ENCODE measurements around the gene BTLA.
"Not testable (repeated sequence)": the region's sequence is repeated elsewhere in the genome, so short reads cannot be mapped to it uniquely, and the experiment has no call there.

BTLA gene, protein sequence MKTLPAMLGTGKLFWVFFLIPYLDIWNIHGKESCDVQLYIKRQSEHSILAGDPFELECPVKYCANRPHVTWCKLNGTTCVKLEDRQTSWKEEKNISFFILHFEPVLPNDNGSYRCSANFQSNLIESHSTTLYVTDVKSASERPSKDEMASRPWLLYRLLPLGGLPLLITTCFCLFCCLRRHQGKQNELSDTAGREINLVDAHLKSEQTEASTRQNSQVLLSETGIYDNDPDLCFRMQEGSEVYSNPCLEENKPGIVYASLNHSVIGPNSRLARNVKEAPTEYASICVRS

DNA sequence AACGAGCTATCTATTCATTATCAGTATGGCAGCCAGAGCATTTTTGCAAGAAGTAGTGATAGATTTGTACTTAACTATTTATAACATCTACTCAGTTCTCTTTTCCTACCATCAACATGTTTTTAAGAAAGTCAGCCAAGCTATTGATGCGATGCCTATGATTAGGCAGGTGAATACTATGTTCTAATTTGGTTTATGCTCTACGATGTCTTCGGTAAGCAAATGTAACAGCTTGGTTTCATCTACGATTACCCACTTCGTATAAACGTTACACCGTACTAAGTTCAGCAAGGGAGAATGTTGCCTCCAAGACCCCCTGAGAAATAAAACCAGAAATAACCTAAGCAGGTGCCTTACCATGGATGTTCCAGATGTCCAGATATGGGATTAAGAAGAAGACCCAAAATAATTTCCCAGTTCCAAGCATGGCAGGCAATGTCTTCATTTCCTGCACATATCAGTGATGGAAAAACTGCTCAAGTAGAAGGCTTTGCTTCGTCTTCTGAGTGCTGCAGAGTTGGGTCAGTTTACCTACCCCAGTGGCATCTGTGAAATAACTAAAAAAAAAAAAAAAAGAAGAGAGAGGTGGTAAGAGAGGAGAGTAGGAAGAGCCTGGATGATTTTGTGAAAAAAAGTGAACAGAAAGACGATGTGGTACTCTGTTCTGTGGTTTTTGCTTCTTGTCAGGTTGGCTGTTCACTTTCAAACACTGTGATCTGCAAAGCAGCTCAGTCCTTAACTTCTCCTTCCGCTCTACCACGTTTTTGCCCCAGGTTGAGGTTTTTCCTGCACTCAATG, at the start of gene BTLA:
TSS of gene BTLA (minus strand) at position 559 of the 798 bp plus-strand sequence. CDS start at position 445, 114 bp downstream.
- DNase-seq (ENCODE audit: low spot score): peak; percentile 52

DNA sequence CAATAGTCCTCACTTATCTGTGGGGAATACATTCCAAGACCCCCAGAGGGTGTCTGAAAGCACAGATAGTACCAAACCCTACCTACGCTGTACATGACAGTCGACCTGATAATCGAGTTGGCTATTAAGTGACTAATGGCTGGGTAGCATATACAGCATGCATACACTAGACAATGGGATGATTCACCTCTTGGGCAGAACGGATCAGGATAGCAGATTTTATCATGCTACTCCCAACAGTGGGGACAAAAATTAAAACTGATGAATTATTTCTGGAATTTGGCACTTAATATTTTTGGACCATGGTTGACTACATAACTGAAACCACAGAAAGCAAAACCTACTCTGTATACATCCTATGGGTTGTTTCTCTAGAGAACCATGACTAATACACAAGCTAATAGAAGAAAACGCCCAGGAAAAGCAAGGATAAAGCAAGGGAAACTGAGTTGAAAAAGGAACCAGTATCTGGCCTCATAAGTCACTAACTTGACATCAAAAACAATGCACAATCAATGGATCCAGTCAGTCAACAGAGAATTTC, 47.0 kb upstream of the BTLA start:
- DNase-seq (ENCODE audit: low spot score): no peak

DNA sequence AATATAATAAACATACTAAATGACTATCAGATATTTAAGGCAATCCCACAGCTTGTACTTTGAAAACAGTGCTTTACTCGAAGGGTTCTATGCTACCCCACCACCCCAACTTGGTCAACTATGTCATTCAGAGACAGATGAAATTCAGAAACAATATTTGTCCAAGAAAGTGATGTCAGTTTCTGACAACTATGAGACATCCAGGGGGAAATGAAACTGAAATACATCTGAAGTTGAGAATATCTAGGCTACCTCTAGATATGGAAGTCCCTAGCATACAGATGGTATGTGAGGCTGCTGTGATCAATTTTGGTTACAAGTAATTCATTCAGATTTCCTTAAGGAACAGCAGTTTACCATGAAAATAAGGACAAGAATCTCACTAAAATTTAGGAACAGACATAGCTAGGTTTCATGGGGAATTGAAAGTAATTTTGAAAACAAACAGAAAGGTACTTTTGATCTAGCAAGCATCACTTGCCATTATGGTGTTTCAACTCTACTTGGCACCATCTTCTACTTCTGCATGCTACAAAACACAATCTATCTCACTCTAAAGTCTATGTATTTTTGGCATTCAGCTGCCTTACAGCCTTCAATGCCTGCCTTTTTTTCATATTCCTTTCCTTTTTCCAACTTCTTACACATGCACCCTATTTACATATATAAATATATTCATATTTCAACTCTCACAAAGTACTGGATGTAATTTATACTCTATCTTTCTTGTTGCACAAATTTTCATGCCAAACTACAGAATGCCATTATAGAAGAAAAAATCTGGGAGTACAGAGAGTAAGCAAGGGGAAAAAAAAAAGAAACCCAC, 40.8 kb upstream of the BTLA start:
- DNase-seq (ENCODE audit: low spot score): no peak

DNA sequence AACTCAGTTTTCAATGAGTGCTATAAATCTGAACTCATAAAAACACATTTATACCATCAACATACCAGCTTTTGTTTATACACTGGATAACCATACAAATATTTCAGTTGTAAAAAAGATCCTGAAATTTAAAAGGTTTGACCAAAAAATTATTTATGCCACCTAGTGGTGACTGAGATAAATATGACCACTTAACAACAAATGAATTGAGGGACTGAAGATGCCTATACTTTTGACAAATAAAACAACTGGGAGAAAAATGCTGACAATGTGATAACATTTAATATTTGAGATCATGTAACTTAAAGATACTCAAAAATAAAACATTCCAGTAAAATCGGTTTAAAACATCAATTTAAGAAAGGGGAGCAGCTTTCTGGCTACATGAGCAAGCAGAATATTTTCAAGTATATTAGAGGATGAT, 32.1 kb upstream of the BTLA start:
- DNase-seq (ENCODE audit: low spot score): peak; percentile 47

DNA sequence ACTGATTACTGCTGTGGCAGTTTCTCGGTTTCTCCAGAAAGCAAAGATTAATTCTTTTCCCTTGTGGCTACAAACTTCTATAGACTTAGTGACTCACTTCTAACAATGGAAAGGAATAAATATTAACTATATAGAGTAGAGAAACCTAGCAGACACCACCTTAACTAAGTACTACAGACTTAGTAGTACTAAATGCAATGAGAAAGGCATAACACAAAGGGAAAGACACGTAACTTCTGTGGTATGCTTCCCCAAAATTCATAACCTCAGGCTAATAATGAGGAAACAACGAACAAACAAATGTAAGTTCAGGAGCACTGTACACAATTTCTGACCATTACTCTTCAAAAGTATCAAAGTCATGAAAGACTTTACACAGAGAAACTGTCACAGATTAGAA, 31.3 kb upstream of the BTLA start:
- DNase-seq (ENCODE audit: low spot score): no peak

DNA sequence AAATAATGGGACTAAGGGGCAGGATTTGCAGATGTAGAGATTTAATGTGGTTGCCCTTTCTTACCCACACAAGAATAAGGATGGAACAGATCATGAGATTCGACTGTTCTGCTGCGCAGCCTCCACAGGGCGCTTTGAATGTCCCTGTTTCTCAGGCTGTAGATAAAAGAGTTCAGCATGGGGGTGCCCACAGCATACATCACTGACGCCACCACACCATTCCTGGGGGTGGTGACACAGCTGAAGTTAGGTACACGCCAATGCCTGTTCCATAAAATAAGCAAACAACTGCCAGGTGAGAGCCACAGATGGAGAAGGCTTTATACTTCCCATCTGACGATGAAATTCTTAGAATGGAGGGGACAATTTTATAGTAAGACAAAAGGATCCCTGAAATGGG, 24.9 kb upstream of the BTLA start:
- DNase-seq (ENCODE audit: low spot score): not testable (repeated sequence)

DNA sequence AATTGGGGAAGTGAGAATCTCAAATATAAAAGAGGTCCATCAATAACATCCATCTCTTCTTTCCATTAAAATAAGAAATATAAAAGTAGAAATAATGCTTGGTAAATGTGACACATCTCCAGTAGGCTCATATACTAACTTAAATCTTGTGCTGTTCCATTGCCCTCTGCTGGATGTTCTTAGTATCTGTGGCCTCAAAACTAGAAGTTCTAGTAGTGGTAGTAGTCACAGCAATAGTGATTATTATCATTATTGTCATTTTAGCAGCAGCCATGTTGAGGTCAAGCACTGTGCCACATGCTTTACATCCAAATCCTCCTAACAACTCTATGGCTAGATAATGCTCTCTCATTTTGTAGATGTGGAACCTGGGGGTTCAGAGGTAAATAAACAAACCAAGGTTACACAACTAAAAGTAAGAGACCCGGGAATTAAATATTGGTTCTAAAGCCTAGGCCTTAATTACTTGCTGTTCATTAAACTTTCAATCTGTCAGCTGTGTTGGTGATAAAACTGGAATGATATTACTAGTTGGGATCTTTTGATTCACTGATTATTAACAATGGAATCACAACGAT, 20.2 kb upstream of the BTLA start:
- peak; percentile 77 for DNase-seq (ENCODE audit: low spot score)

DNA sequence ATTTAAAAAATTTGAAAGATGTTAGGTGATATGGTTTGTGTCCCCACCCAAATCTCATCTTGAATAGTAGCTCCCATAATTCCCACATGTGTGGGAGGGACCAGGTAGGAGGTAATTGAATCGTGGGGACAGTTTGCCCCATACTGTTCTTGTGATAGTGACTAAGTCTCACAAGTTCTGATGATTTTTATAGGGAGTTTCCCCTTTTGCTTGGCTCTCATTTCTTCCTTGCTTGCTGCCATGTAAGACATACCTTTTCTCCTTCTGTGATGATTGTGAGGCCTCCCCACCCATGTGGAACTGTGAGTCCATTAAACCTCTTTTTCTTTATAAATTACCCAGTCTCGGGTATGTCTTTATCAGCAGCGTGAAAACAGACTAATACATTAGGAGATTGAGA, 19.7 kb upstream of the BTLA start:
- DNase-seq (ENCODE audit: low spot score): not testable (repeated sequence)

DNA sequence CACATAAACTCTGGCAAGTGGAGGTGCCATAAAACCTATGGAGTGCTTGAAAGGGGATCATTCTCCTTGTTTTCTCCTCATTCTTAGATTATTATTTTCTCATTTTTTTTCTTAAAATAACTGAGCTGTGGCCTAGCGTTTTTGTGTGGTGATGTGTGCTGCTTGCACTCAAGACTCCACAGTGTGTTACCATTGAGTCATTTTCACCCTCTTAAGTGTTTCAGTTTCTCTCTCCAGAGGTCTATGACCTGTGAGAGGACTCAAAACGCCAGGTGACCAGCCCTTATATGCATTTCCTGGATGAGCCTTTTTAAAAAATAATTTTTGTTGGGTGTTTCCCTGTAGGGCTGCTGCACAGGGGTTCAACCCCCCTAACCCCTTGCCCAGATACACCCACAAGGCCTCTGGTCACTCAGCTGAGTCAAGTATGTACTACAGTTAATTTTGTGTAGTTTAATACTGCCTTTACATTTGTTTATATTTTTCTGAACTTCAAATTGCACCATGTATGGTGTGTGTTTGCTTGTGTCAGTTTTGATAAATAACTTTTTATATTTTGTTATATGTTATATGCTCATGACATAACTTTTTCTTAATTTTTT, 15.4 kb upstream of the BTLA start:
- DNase-seq (ENCODE audit: low spot score): no peak

DNA sequence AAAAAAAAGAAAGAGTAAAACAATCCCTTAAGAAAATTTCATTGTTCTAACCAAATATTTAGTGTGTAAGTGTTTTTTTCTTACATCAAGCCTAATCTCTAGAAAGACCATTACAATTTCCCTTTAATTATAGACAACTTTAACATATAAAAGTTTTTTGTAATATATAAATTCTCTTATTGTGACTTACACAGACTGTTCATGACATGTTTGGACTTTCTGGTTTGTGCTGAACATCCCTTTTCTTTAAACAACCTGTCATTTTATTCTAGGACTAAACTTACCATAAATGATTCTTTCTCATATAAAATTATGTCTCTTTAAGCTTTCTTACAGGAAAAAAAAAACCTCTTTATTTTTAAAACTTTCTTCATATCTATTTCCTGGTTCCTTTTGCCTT, 13.0 kb upstream of the BTLA start:
- DNase-seq (ENCODE audit: low spot score): no peak

DNA sequence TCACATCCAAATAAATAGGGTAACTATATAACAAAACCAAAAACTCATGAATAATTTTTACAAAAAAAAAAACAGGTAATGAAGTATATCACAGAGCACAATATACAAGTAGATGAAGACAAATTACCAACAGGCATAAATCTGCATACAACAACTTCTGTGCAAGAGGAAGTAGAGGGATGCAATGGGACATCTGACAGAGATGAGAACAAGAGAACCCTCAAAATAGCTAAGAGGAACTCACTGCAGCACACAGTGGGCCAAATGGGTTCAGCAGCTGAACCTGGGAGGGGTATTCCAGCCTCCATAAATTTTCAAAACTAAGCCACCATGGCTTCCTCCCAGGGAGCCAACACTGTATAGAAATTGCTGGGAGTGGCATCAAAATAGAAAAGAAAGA, 9.6 kb upstream of the BTLA start:
- no peak for DNase-seq (ENCODE audit: low spot score)

DNA sequence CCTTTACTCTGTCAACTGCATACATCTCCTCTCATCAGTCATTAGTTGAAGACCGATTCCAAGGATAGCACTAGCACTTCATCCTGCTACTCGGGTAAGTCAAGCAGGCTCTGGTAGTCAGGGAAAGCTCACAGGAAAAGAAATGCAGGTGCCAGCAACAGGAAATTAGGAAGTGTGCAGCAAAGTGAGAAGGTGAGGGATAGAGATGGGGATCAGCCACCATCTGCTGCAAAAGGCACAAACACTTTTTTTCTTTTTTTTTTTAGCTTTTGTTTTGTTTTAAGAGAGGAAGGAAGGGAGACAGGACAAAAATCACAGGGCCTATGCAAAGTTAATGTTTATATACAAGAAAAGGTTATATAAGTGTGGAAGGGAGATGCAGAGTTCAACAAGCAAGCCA, 9.0 kb upstream of the BTLA start:
- no peak for DNase-seq (ENCODE audit: low spot score)

DNA sequence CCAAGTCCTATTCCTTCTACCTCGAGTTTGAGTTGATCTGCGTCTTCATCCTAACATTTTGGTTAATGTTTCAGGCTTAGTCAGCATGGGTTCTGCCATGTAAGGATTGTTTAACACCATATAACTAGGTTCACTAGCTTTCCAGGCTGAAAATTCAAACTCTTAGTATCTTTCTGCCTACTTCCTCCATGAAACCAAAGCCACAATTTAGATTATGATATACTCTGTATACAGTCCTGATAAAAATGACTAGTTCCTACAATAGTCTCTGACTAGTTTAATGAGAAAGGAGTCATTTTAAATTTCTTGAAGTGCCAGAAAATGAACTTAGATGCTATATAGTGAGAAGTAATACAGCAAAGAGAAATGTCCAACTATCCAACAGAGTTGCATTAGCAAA, 6.6 kb upstream of the BTLA start:
- no peak for DNase-seq (ENCODE audit: low spot score)

DNA sequence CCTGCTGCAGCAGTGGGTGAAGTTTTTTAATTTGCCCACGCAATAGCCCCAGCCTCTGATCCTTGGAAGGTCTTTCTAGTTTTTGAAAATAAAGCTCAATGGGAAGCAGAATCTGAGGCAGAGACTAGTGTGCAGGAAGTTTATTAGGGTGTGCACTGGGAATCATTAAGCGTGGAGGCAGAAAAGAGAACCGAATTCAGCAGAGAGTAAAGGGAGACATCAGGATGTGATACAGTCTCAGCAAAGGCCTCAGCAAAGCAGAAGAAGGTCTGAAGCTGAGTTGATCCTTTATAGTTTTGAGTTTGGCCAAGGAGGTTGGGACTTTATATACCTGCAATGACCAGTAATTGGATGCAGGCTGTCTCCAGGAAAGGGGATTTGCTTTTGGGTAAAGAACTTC, 4.9 kb upstream of the BTLA start:
- DNase-seq (ENCODE audit: low spot score): no peak

DNA sequence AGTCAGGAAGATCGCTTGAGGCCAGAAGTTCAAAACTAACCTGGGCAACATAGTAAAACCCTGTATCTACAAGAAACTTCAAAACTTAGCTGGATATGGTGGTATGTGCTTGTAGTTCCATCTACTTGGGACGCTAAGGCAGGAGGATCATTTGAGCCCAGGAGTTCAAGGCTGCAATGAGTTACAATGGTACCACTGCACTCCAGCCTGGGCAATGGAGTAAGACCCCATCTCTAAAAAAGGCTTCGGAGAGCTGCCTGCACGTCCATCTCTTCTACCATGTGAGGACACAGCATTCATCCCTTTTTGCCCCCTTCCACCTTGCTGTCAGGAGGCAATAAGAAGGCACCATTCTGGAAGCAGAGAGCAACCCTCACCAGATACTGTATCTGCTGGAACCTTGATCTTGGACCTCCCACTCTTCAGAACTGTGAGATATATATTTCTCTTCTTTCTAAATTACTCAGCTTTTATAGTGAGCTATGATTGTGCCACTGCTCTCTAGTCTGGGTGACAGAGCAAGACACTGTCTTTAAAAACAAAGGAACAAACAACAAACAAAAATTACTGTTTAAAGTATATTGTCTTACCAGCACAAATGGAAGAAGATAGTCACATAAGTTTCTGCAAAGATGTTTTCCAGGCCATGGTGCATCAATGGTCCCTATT, 4.2 kb upstream of the BTLA start:
- DNase-seq (ENCODE audit: low spot score): no peak

DNA sequence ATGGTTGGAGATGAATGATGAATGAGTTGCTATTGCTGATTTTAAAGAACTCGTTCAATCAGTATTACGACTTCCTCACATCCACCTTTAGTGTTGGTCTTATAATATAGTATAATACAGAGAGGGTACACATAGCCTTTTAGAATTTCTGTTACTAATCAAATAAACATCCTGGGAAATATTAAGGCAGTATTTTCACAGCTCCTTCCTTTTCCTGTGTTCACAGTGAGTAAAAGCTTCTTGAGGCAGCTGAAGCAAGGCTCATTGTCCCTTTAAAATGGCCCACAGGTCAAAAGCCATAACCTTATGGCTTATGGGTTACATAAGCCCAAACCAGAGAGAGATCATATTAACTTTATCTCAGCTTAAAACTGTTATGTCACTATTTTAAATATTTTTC, 1.3 kb upstream of the BTLA start:
- no peak for DNase-seq (ENCODE audit: low spot score)

DNA sequence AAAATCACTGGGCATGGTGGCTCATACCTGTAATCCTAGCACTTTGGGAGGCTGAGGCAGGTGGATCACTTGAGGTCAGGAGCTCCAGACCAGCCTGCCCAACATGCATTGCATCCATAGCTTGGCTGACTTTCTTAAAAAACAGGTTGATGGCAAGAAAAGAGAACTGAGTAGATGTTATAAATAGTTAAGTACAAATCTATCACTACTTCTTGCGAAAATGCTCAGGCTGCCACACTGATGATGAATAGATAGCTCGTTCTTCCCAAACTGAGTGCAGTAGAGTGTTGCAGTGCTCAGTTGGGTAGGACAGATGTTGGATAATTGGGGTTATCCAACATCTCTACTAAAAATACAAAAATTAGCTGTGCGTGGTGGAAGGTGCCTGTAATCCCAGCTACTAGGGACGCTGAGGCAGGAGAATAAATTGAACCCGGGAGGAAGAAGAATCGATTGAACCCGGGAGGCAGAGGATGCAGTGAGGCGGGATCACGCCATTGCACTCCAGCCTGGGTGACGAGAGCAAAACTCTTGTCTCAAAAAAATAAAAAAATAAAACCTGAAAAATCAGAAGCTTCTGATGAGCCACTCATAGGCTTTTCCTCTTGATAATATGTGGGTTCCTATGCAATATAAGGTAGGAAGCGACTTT, 1.2 kb downstream of the BTLA start:
- no peak for DNase-seq (ENCODE audit: low spot score)

DNA sequence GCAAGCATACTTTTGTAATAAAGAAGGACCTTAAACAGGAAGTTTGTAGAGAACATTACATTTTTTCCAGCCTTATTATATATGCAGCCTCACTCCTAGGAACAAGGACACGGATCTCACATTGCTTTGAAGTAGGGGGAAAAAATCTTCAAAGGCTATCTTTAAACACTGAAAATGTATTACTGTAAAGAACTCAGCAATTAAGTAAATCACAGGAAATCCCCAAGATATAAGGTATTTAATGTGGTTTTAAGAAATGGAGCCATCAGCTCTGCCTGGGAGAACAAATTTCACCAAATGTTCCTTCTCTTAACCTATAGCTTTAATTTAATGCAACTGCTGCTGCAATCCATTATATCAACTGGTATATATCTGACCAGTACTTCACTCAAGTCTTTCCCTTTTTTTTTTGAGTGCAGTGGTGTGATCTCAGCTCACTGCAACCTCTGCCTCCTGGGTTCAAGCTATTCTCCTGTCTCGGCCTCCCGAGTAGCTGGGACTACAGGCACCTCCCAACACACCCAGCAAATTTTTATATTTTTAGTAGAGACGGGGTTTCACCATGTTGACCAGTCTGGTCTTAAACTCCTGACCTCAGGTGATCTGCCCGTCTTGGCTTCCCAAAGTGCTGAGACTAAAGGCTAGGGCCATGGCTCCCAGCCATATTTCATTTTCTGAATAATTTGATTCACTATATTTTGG, 2.8 kb downstream of the BTLA start:
- DNase-seq (ENCODE audit: low spot score): no peak

DNA sequence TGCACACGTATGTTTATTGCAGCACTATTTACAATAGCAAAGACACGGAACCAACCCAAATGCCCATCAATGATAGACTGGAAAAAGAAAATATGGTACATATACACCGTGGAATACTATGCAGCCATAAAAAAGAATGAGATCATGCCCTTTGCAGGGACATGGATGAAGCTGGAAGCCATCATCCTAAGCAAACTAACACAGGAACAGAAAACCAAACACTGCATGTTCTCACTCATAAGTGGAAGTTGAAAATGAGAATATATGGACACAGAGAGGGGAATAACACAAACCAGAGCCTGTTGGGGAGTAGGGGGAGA, 4.9 kb downstream of the BTLA start:
- not testable (repeated sequence) for DNase-seq (ENCODE audit: low spot score)

DNA sequence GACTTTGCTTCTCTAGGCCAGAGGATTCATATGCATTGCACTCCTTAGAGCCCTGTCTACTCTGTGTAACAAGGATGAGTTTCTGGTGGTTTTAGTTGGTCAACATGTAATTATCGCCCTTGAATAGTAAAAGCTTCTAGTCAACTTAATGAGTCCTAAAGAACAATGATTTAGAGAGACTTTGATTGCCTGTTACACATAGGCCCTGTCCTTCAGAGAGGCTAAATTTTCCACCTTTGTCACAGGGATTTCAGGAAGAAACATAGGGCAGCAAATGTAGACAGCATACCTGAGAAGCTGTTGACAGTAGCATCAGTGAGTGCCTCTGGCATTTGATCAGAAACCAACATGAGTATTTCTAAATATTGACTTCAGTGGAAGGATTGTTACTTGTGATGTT, 7.1 kb downstream of the BTLA start:
- DNase-seq (ENCODE audit: low spot score): no peak

Measured in CD4-positive, alpha-beta T cell treated with Interleukin-2 at 100 ng/mL for 4 hours (primary cell).